Stromal cell of bone marrow (primary cell): ENCODE results near the gene NUDCD3.

Experiments
- DNase-seq: peaks from one replicate; pipeline ENCODE4 v3.0.0-alpha.2; 2012; ENCODE audit warnings: low read depth

The NUDCD3 gene

DNA sequence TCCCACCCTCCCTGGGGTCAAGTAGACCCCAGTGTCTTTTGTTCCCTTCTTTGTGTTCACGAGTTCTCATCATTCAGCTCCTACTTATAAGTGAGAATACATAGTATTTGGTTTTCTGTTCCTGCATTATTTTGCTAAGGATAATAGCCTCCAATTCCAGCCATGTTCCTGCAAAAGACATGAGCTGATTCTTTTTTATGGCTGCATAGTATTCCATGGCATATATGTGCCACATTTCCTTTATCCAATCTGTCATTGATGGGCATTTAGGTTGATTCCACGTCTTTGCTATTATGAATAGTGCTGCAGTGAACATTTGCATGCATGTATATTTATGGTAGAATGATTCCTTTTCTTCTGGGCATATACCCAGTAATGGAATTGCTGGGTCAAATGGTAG is 136.8 kb downstream of the NUDCD3 start:
- no peak for DNase-seq

DNA sequence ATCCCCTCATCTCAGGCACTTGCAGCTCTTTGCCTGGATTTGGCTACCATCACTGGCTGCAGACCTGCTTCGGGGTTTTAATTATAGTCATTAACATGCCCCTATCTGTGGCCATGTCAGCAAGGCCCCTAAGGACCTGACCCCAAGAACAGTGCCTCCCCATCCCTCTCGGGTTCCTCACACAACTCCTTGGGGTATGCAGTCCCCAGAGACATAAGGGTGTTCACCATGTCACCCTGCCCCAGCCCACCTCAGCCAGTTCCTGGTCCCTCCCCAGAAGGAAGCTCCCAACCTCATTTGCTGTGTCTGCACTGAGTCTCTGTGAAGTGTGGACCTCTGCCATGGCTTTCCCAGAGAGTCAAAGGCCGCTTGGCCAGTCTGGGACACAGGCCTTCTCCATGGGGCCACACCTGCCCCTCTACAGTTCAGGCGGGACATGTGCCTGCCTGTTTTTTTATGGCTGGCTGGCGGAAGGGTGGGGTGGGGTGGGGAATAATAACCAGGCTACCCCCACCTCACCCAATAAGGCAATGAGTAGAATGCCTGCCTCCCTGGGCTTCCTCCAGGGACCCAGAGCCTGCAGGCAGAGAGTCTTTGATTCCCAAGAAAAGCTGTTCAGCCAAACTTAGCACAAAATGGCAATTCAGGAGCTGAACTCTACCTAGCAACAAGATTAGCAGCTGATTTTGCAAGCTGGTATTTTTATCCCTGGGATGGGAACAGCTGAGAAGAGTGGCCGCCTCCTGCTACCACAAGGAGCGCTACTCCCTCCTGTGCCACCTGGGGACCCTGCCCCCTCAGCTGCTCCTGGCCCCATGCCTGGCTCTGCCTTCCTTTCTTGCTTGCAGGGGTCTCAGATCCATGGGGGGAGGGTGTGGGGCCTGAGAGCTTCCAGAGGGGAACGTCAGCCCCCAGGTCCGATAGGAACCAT is 141.3 kb downstream of the NUDCD3 start:
- no peak for DNase-seq

DNA sequence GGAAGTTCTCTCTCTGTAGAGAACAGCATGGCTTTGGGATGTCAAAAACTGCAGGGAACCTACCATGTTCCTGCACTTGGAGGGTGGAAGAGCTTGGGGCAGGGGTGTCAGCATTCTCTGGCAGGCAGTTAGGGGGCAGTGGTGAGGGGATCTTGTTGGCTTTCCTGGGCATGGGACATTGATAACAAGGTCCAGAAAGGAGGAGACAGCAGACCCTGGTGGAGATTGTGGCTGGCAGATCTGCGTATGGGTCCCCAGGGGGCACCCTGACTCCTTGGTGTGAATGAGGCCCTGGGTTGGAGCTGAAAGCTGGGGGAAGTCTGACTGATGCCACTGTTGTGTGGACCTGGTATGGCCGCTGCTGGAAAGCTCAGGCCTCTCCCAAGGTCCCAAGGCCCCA is 142.2 kb downstream of the NUDCD3 start:
- no peak for DNase-seq

DNA sequence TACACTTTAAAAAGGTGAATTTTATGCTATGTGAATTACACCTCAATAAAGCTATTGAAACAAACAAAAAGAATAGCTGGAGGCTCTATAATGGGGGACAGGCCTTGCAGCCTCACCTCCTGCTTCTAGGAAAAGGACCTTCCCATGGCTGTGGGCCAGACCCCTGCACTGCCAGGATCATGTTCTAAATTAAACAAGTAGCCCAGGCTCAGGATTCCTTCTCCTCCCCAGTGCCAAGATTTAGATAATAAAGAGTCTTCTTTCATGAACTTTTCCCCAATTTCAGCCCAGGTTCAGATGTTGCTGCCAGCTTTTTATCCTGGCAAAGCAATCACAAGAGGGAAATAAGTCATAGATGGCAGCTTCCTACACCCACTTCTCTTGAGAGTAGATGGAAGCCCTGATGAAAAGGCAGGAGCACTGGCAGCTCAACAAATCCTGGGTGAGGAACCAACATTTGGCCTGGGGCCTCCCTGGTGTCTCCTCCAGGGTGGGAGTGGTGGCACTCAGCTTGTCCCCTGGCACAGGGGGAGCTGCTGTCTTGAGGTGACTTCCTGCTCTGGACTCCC is 142.8 kb downstream of the NUDCD3 start:
- no peak for DNase-seq

DNA sequence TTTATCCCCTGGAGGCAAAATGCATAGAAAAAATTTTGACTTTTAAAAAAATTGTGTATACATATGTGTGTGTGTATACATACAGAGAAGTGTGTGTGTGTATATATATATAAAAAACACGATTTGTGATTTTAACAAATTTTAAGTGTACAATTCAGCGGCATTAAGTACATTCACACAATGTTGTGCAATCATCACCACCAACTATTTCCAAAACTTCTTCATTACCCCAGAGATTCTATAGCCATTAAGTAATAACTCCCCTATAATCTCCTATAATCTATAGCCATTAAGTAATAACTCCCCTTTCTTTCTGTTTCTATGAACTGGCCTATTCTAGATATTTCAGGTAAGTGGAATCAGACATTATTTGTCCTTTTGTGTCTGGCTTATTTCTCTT is 144.4 kb downstream of the NUDCD3 start:
- no peak for DNase-seq

DNA sequence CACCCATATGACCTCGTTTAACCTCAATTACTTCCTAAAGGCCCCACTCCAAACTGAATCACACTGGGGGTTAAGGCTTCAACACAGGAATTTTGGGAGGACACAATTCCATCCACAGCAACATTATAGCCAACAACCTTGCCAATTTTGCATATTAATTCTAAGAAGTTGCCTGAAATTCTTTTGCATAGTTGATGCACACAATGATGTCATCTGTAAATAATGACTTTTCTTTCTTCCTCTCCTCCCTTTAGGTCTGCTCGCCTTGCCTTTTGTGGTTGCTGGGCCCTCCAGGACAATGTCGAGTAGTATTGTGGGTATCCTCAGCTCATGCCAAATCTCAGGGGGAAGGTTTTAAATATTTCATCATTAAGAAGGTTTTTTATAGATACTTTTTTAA is 149.1 kb downstream of the NUDCD3 start:
- DNase-seq, result no peak

DNA sequence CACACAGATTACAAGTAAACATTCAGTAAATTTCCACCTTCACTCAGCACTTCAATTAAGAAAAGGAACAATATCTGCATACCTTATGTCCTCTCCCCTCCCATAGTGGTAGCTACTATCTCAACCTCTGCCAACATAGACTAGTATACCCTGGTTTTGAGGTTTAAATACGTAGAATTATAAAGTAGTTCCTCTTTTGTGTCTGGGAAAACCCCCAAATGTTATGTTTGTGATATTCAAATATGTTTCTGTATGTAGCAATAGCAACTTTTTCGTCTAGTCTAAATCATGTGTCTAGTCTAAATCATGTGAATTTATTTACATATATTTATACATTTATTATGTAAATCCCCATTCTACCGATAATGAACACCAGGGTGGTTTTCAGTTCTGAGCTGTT is 151.9 kb downstream of the NUDCD3 start:
- no peak for DNase-seq

DNA sequence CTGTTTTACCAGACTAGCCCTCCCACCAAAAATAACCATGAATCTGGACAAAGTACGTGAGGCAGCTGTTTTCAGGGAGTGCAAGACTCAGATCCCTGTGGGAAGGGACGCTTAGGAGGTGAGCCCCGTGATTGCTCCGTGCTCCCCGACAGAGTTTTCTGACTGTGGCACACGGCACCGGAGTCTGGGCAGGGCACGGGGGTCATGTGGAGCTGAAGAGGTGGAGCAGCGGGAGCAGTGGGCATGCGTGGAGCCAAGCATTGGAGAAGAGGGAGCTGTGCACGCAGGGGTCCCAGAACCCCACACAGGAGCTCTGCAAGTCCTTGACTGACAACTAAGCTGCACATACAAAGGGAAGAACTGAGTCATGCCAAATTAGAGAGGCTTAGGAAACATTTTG is 154.0 kb downstream of the NUDCD3 start:
- no peak for DNase-seq

DNA sequence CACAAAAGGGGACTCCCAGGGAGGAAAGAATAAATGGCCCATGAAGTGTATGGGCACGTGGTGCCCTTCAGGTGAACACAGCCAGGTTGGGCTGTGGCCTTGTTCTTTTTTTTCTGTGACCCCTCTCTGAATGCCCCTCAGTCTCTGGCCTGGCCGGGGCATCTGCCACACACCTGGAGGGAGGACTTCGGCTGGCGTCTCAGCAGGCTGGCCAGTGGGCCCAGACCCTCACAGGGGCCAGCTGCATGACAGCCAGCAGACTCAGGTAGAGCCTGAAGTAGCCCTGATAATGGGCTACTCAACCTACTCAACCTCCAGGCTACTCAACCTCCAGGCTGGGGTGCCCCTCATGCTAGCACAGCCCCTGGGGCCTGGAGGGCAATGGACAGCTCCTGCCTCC is 155.3 kb downstream of the NUDCD3 start:
- DNase-seq, result no peak

DNA sequence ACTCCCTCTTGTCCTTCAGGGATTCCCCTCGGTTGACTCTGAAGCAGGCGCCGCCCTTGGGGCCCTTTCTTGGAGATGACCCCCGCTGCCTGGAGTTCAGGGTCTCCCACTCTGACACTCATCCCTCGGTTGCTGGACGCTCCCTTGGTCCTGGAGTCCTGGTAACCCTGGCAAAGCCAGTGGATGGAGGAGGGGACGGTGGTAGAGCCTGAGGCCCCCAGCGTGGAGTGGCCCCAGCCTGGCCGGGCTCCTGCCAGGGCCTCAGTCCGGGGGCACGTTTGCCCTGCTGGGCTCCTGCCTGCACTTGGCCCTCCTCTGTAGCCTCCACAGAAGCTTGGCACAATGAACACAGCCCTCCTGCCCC is 155.7 kb downstream of the NUDCD3 start:
- no peak for DNase-seq

DNA sequence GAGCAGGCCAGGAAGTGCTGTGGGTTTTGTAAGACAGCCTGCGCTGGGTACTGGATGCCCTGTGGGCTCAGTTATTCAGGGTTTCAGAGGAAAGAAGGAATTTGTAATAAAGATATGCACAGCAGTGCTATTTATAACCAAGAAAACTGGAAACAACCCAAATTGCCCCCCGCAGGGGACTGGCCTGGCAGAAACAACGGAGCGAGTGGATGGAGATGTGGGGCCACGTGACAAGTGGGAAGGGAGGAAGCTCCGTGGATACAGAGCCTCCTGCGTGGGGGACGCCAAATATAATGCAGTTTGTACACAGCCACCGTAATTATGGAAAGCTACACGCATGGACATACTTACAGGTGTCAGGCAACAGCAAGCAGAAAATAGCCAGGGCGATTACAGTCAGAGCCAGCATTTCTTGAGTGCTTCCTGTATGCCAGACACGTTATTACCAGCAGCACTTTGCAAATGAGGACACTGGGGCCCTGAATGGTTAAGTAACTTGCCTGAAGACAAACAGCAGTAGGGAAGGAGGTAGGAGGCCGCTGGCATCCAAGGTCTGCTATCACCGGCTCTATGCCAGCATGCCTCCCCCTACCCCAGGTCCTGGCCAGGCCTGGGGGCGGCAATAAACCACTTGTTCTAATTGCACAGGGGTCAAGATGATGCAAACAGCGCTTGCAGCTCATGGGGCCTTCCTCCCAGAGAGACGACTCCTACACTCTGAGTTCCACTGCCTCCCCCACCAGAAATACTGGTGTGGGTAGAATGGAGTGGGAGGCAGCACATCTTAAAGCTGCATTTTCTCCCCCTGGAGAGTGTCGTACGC is 156.3 kb downstream of the NUDCD3 start:
- DNase-seq, result no peak

DNA sequence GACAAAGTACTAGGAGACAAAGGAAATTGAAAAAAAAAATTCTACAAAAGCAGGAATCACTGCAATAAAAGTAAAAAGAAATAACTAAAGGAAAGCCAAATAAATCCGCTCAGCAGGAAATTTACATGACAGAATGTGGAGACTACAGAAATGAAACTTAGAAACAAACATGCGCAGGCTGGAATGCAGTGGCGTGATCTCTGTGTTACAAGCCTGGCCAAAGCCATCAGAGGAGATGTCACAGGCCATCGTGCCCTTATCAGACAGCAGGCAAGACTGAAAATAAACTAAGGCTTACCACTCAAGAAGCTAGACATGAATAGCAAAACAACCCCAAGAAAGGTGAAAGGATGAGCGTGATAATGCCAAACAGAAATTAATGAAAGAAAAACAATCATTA is 158.8 kb downstream of the NUDCD3 start:
- DNase-seq, result no peak

DNA sequence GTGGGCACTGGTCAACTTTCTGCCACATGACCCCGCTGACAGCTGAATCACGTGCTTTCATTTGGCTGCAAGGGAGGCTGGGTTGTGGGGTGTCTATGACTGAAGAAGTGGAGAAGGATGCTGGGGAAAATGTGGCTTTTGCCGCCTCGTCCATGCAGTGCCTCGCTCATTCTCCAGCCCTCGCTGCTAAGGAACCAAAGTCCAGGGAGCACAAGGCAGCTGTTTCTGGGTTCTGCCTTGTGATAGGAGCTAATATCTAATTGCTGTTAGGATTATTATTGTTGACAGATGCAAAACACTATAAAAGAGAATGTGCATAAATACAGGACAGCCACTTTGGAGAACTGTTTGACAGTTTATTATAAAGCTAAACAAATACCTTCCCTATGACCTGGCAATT is 160.1 kb downstream of the NUDCD3 start:
- DNase-seq, result no peak

DNA sequence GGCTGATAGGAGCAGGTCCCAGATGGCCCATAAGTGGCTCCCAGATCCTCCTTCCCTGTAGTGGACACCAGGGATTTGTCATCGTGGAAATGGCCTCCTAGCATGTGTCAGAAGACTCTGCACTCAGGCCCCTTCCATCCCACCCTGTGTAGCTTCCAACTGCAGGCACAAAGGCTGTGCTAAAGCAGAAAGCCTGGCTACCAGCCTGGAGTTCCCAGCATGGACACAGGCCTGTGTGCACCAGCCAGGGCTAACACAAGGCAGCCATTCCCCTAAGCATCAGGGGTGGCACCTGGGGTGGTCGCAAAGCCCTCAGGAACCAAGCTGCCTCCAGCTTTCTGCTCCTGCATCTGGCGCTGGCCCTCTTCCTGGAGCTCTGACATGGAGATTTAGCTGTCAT is 160.6 kb downstream of the NUDCD3 start:
- DNase-seq, result no peak
